ENCODE data around the gene PHACTR3. TPM values are rescaled to one million over a fixed set of nuclear protein-coding genes. Genes with fewer than 3 reads are reported as not detected.
A peak's percentile ranks its signal among the peaks of the same experiment; 100 is the strongest.

The PHACTR3 gene
- total RNA-seq, 8 experiments from 2014 or later: 0.18 to 44.8 (median 26.7) TPM

DNA sequence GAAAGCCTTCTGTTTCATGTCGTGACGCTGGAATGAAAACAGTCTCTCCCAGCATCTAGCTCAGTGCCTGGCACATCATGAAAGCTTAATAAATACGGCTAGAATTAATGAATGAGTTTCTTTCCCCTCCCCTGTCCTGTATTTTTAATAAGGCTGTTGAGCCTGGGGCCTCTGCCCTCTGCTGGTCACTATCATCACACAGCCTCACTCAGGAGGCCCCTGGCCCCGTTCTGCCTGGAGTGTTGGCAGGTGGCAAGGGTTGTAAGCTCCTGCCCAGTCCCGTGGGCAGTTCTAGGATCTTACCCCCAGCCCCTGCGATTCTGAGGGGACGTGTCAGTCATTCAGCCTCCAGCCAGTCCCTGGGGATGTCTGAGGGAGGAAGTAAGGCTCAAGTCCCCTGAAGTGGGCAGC is 41.4 kb downstream of the PHACTR3 start:
- Histone ChIP-seq H3K27ac (no peak overlapping the region), H3K4me1 (replicated peaks in 1 of 2) (peaks cover 11 to 18% of the 10 kb centered on the region in 2 donors), H3K4me3 (no peak overlapping the region)
- in situ Hi-C loops (cut with MboI; ENCODE audit: low pct_unique_long_range_greater_than_20kb in 2 of 9, low sequenced_read_pairs in 9 of 9, unreplicated experiment in 9 of 9): no loop called here
- ATAC-seq (replicated peaks in 6 of 8): peak in 2 of 8 experiments; percentile 12 to 17
- WGBS, 10 experiments: 0 to 80% (median 55%) methylated on average over 1 to 4 of the region's 7 CpGs; no CpG with 5 or more reads in 3 of the 10 experiments

DNA sequence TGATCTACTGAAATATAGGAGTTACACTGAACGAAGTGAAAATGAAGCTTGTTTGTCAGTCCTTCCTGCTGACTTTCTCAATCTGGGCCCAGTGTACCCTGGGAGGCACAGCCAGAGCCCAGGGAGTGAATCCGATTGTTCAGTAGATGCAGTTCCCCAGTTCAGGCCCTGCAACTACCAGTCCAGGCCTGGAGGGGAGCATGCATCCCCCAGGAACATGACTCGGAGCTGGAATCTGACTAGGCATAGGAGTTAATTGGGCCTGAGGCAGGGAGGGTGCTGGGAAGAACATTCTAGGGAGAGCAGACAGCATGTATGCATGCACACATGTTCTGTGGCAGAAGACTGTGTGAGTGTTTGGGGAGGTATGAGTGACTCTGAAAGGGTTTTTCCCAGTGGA is 42.1 kb downstream of the PHACTR3 start:
- H3K4me3 ChIP-seq: no peak overlapping the region
- in situ Hi-C loops (cut with MboI; ENCODE audit: low pct_unique_long_range_greater_than_20kb in 2 of 9, low sequenced_read_pairs in 9 of 9, unreplicated experiment in 9 of 9): no loop called here
- H3K4me1 ChIP-seq (replicated peaks in 1 of 2): peaks cover 11 to 17% of the 10 kb centered on the region in 2 donors
- WGBS, 10 experiments: 17 to 67% (median 50%) methylated on average over 1 to 2 of the region's 3 CpGs; no CpG with 5 or more reads in 1 of the 10 experiments
- H3K27ac ChIP-seq: no peak overlapping the region
- no peak for ATAC-seq (replicated peaks in 6 of 8)

DNA sequence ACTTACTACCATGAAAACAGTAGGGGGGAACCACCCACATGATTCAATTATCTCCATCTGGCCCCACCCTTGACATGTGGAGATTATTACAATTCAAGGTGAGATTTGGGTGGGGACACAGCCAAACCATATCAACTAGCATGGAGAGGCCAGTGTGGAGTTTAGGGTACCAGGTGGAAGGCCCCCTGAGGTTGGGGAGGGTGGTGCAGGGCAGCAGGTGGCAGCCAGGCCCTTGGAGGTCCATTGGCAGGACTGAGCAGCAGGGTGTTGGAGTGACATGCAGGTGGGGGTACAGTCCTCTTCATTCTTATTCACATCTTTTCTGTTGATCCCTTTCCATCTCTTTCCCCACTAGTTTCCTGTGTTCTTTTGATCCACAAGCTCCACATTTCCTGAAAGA is 42.9 kb downstream of the PHACTR3 start:
- ATAC-seq (replicated peaks in 6 of 8): no peak
- in situ Hi-C loops (cut with MboI; ENCODE audit: low pct_unique_long_range_greater_than_20kb in 2 of 9, low sequenced_read_pairs in 9 of 9, unreplicated experiment in 9 of 9): no loop called here
- Histone ChIP-seq H3K4me1 (replicated peaks in 1 of 2) (peaks cover 11 to 16% of the 10 kb centered on the region in 2 donors), H3K4me3 (no peak overlapping the region), H3K27ac (no peak overlapping the region)

DNA sequence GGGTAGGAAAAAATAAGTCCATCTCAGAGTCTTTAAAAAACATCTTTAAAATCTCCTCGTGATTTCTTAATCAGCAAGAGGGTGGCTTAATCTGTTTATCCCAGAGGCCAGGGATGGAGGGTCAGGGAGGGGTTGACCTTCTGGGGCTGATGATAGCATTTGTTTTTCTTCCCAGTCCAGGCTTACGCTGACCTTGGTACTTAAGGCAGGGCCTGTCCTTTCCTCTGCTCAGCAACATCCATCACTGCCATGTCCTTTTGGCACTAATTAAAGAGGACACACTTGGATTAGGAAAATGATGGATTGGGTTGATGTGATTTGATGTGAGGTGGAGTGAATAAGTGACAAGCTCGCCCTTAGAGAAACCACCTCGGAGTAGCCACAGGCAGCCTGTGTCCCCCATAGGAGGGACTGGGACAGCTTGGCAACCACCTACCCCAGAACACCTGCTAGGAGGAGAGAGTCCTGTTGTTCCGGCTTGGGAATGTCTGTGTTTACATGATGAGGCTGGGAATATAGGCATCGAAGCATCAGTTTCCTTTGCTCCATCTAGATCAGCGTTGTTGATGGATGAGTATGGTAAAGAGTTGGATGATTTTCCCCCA is 44.2 kb downstream of the PHACTR3 start:
- in situ Hi-C loops (cut with MboI; ENCODE audit: low pct_unique_long_range_greater_than_20kb in 2 of 9, low sequenced_read_pairs in 9 of 9, unreplicated experiment in 9 of 9): no loop called here
- Histone ChIP-seq H3K27ac (peak overlapping the region; percentile 26 to 73), H3K4me3 (no peak overlapping the region), H3K4me1 (replicated peaks in 1 of 2) (peaks cover 11 to 16% of the 10 kb centered on the region in 2 donors)
- ATAC-seq (replicated peaks in 6 of 8): peak in 4 of 8 experiments; percentile 24 to 81 (median 74)
- 8 to 91% (median 56%) methylated on average over 1 to 5 of the region's 7 CpGs for WGBS, 10 experiments

DNA sequence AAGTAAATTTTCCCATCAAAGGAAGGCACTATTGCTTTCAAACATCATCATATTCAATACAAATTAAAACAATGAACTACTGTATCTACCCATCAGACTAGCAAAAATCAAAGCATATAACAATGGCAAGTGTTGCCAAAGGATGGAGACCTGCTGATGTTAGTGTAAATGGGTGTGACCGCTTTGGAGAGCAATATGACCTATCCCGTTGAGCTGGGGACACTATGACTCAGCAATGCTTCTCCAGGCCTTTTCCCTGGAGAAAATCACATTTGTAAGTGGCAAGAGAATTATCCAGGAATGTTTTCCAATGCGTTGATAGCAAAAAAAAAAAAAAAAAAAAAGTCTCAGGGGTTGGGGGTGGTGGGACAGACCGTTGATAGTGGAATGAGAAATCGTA is 46.1 kb downstream of the PHACTR3 start:
- peak in 7 of 8 experiments; percentile 33 to 69 (median 58) for ATAC-seq (replicated peaks in 6 of 8)
- 0 to 87% (median 57%) methylated on average over 1 to 5 of the region's 5 CpGs for WGBS, 10 experiments
- H3K4me3 ChIP-seq: no peak overlapping the region
- H3K27ac ChIP-seq: no peak overlapping the region
- in situ Hi-C loops (cut with MboI; ENCODE audit: low pct_unique_long_range_greater_than_20kb in 2 of 9, low sequenced_read_pairs in 9 of 9, unreplicated experiment in 9 of 9): no loop called here
- H3K4me1 ChIP-seq (replicated peaks in 1 of 2): peaks cover 11 to 16% of the 10 kb centered on the region in 2 donors

DNA sequence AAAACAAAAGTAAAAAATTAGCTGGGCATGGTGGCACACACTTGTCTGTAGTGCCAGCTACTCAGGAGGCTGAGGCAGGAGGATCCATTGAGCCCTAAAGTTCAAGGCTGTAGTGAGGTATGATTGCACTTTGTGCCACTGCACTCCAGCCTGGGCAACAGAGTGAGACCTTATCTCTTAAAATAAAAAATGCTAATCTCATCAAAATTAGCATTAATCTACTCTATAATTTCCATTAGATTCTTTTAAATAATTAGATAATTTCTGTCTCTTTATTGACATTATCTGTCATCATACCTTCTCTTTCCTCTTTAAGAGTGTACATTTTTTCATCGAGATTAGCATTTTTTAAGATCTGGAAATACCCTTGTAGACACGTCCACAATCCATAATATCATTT is 48.0 kb downstream of the PHACTR3 start:
- no peak overlapping the region for H3K27ac ChIP-seq
- no peak for ATAC-seq (replicated peaks in 6 of 8)
- H3K4me1 ChIP-seq (replicated peaks in 1 of 2): peaks cover 11 to 16% of the 10 kb centered on the region in 2 donors
- H3K4me3 ChIP-seq: no peak overlapping the region
- in situ Hi-C loops (cut with MboI; ENCODE audit: low pct_unique_long_range_greater_than_20kb in 2 of 9, low sequenced_read_pairs in 9 of 9, unreplicated experiment in 9 of 9): no loop called here
- WGBS, 10 experiments: 0 to 86% (median 42%) methylated on average over 1 to 2 of the region's 2 CpGs; no CpG with 5 or more reads in 1 of the 10 experiments

DNA sequence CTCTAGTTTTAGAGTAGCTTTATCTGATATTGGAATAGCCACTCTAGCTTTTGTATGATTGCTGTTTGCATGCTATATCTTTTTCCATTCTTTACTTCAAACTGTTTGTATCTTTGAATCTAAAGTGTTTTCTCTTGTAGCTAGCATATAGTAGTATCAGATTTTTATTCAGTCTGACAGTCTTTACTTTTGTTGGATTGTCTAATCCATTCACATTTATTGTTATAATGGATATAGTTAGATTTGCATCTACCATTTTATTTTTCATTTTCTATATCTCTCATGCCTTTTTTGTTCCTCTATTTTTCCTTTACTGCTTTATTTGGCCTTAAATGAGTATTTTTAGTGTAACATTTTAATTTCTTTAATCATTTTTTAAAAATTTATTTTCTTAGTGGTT is 52.1 kb downstream of the PHACTR3 start:
- no peak overlapping the region for H3K27ac ChIP-seq
- in situ Hi-C loops (cut with MboI; ENCODE audit: low pct_unique_long_range_greater_than_20kb in 2 of 9, low sequenced_read_pairs in 9 of 9, unreplicated experiment in 9 of 9): no loop called here
- ATAC-seq (replicated peaks in 6 of 8): no peak
- H3K4me3 ChIP-seq: no peak overlapping the region
- no peaks in the 10 kb centered on the region for H3K4me1 ChIP-seq (replicated peaks in 1 of 2)

DNA sequence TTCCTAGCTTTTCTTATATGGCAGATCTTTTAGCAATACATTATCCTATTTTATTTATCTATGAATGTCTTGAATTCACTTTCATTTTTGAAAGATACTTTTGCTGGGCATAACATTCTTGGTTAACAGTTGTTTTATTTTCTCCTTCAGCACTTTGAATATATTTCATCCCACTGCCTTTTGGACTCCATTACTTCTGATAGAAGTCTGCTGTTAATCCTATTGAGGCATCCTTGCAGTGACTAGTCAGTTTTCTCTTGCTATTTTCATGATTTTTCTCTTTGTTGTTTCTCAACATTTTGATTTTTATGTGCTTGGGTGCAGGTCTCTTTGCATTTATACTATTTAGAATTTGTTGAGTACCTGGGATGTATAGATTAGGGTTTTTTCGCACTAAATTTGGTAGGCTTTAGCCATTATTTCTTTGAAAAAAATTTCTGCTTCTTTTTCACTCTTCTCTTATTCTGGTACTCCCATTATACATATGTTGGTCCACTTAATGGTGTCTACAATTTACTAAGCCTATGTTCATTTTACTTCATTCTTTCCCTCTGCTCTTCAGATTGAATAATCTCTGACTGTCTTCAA is 53.2 kb downstream of the PHACTR3 start:
- 0 to 80% (median 38%) methylated on average over 1 of the region's 1 CpG; no CpG with 5 or more reads in 1 of the 10 experiments for WGBS, 10 experiments
- Histone ChIP-seq H3K27ac (no peak overlapping the region), H3K4me1 (replicated peaks in 1 of 2) (no peaks in the 10 kb centered on the region), H3K4me3 (no peak overlapping the region)
- no peak for ATAC-seq (replicated peaks in 6 of 8)
- in situ Hi-C loops (cut with MboI; ENCODE audit: low pct_unique_long_range_greater_than_20kb in 2 of 9, low sequenced_read_pairs in 9 of 9, unreplicated experiment in 9 of 9): no loop called here

DNA sequence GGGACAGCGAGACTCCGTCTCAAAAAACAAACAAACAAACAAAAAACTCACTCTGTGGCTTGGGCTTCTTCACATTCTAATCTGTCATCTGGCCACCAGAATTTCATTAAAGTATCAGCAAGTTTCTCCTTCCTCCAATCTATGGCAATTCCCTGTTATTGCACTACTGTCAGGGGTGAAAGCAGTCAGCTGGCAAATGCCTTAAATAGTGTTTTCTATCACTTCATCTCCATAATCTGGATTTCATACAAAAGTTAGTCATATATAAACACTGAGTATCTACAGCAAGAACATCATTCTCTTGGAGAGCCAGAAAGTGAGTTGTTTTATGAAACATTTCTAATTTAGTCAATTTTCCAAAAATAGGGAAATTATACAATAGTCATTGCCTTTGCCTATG is 56.1 kb downstream of the PHACTR3 start:
- peaks cover 0 to 5% of the 10 kb centered on the region in 2 donors for H3K4me1 ChIP-seq (replicated peaks in 1 of 2)
- H3K4me3 ChIP-seq: no peak overlapping the region
- in situ Hi-C loops (cut with MboI; ENCODE audit: low pct_unique_long_range_greater_than_20kb in 2 of 9, low sequenced_read_pairs in 9 of 9, unreplicated experiment in 9 of 9): no loop called here
- WGBS, 10 experiments: 0 to 92% (median 10%) methylated on average over 1 to 2 of the region's 2 CpGs; no CpG with 5 or more reads in 7 of the 10 experiments
- ATAC-seq (replicated peaks in 6 of 8): no peak
- H3K27ac ChIP-seq: no peak overlapping the region

DNA sequence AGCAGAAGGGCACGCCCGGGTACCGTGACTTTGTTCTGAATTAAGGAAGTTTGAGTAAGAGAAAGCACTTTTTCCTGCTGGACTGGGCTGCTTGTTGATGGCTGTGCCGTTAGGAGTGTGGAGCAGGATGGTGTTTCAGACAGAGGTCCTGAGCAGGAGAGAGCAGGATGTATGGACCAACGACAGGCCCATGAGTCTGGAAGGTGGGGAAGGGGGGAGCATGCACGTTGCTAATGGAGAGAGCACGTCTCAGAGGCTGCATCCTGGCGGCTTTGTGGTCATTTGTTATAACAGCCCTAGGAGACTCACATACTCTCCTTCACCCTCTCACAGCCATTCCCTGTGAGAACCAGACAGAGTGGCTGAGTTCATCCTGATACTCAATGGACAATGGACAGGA is 56.8 kb downstream of the PHACTR3 start:
- H3K4me1 ChIP-seq (replicated peaks in 1 of 2): peaks cover 0 to 5% of the 10 kb centered on the region in 2 donors
- no peak overlapping the region for H3K27ac ChIP-seq
- ATAC-seq (replicated peaks in 6 of 8): peak in 3 of 8 experiments; percentile 45 to 75 (median 69)
- WGBS, 10 experiments: 0 to 94% (median 66%) methylated on average over 1 to 6 of the region's 8 CpGs; no CpG with 5 or more reads in 4 of the 10 experiments
- in situ Hi-C loops (cut with MboI; ENCODE audit: low pct_unique_long_range_greater_than_20kb in 2 of 9, low sequenced_read_pairs in 9 of 9, unreplicated experiment in 9 of 9): no loop called here
- H3K4me3 ChIP-seq: no peak overlapping the region

DNA sequence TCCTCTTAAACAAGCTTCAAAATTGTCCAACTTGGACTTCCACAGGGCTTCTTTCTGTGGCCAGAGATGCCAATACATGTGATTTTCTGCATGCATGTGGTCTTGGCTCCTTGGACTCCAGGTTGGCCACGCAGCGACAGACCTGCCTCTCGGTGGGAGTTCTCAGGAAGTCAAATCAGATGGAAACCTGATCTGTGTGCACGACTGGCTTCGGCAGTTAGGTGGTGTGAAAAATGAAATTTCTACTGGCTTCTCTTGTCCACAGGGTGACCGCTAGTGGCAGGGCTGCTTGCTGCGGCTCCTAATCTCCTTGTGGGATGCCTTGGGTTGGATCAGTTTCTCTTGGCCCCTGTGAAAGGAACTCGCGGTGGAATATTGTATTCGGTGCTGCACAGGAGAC is 57.3 kb downstream of the PHACTR3 start:
- H3K27ac ChIP-seq: no peak overlapping the region
- no peak for ATAC-seq (replicated peaks in 6 of 8)
- 40 to 100% (median 72%) methylated on average over 1 to 8 of the region's 10 CpGs; no CpG with 5 or more reads in 2 of the 10 experiments for WGBS, 10 experiments
- no peak overlapping the region for H3K4me3 ChIP-seq
- in situ Hi-C loops (cut with MboI; ENCODE audit: low pct_unique_long_range_greater_than_20kb in 2 of 9, low sequenced_read_pairs in 9 of 9, unreplicated experiment in 9 of 9): no loop called here
- peaks cover 0 to 5% of the 10 kb centered on the region in 2 donors for H3K4me1 ChIP-seq (replicated peaks in 1 of 2)

DNA sequence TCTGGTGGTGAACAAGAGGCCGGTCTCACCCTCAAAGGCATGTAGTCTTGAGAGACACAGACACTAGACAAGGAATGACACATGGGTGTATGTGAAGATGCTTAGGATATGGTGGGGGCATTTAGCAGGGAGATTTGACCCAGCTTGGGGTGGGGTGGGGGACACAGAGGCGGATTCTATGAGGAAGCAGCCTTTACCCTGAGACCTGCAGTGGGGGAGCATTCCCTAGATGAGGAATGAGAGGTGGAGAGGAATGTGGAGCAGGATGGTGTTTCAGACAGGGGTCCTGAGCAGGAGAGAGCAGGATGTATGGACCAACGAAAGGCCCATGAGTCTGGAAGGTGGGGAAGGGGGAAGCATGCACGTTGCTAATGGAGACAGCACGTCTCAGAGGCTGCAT is 57.8 kb downstream of the PHACTR3 start:
- in situ Hi-C loops (cut with MboI; ENCODE audit: low pct_unique_long_range_greater_than_20kb in 2 of 9, low sequenced_read_pairs in 9 of 9, unreplicated experiment in 9 of 9): no loop called here
- no peak overlapping the region for H3K27ac ChIP-seq
- H3K4me3 ChIP-seq: no peak overlapping the region
- WGBS, 10 experiments: 0 to 58% methylated on average over 1 to 3 of the region's 5 CpGs; no CpG with 5 or more reads in 8 of the 10 experiments
- H3K4me1 ChIP-seq (replicated peaks in 1 of 2): peaks cover 0 to 5% of the 10 kb centered on the region in 2 donors
- ATAC-seq (replicated peaks in 6 of 8): no peak

DNA sequence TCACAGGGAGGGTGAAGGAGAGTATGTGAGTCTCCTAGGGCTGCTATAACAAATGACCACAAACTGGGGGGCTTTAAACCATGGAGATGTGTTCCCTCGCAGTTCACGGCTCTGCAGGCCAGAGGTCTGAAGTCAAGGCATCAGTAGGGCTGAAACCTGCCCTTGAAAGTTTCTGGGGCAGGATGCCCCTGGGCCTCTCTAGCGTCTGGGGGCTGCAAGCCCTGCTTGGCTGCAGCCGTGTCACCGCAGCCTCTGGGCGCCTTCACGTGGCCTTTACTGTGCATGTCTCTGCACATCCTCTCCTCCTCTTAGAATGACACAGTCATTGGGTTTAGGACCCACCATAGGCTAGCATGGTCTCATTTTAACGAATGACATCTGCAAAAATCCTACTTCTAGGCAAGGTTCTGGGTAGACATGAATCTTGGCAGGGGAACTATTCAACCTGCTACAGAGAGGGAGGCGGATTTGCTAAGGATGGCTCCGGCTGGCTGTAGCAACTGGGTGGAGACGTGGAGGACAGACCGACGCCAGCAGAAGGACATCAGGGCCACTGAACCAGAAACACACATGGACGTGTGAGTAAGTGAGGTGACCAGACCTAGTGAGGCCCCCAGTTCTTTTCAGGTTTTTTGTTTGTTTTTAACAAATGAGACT is 58.6 kb downstream of the PHACTR3 start:
- in situ Hi-C loops (cut with MboI; ENCODE audit: low pct_unique_long_range_greater_than_20kb in 2 of 9, low sequenced_read_pairs in 9 of 9, unreplicated experiment in 9 of 9): no loop called here
- 25 to 100% (median 80%) methylated on average over 1 to 10 of the region's 14 CpGs; no CpG with 5 or more reads in 3 of the 10 experiments for WGBS, 10 experiments
- ATAC-seq (replicated peaks in 6 of 8): no peak
- H3K4me3 ChIP-seq: no peak overlapping the region
- no peak overlapping the region for H3K27ac ChIP-seq
- peaks cover 0 to 5% of the 10 kb centered on the region in 2 donors for H3K4me1 ChIP-seq (replicated peaks in 1 of 2)

Data from motor neuron (in vitro differentiated cells).